CD4-positive, alpha-beta T cell (primary cell): Measurements from ENCODE around the gene SMIM14. TPM values are rescaled to one million over a fixed set of nuclear protein-coding genes. Genes with fewer than 3 reads are reported as not detected.

Source experiments
- ATAC-seq: fragments of 200-7000 bp; cut with Tn5 transposase; one replicate; pipeline ENCODE4 v1.10.0; 2022; ENCODE audit warnings: mild to moderate bottlenecking; ENCODE audit not compliant: poor library complexity
- CTCF ChIA-PET: fragments of 350-600 bp; sonication (Branson Sonifier 250); formaldehyde crosslinking; loops from one replicate; lab custom pipeline; 2021; ENCODE audit warnings: antibody characterized with exemption, inconsistent platforms; lab: Charles Lee
- POLR2A ChIA-PET: fragments of 350-600 bp; sonication (Branson Sonifier 250); formaldehyde crosslinking; loops from one replicate; lab custom pipeline; 2021; ENCODE audit warnings: antibody characterized with exemption, inconsistent platforms; lab: Charles Lee
- DNase-seq, 14 experiments: peaks; one replicate each; pipeline ENCODE4 v3.0.0-alpha.2; 2013 to 2020; ENCODE audit warnings: mixed read lengths in 2 of 14
- H3K27ac ChIP-seq, 2 donors: one replicate each; pipeline versions ENCODE4 v1.5.1 to v1.7.0; 2013; ENCODE audit warnings: low read length in 2 of 2, low read depth in 1 of 2, mild to moderate bottlenecking in 1 of 2
- H3K27me3 ChIP-seq, 2 experiments: 1 replicate in 1 of 2; 2 replicates in 1 of 2; pipeline versions ENCODE4 v1.6.1 to v1.7.0; 2013; ENCODE audit warnings: low read length in 2 of 2, control low read depth in 1 of 2, mild to moderate bottlenecking in 1 of 2, moderate library complexity in 1 of 2; ENCODE audit not compliant: insufficient read depth in 2 of 2, control insufficient read depth in 1 of 2
- H3K36me3 ChIP-seq: one replicate; pipeline ENCODE4 v1.6.1; 2013; ENCODE audit warnings: low read length, control low read depth; ENCODE audit not compliant: insufficient read depth
- H3K4me1 ChIP-seq: one replicate; pipeline ENCODE4 v1.6.1; 2013; ENCODE audit warnings: low read length, control low read depth; ENCODE audit not compliant: insufficient read depth
- H3K4me3 ChIP-seq: one replicate; pipeline ENCODE4 v1.5.1; 2013; ENCODE audit warnings: mild to moderate bottlenecking, low read length, moderate library complexity
- H3K9me3 ChIP-seq, 2 experiments: 1 replicate in 1 of 2; 2 replicates in 1 of 2; pipeline versions ENCODE4 v1.6.1 to v1.7.0; 2013; ENCODE audit warnings: low read length in 2 of 2, mild to moderate bottlenecking in 2 of 2, control low read depth in 1 of 2, moderate library complexity in 1 of 2; ENCODE audit not compliant: control insufficient read depth in 1 of 2, insufficient read depth in 1 of 2
- H3K27ac Mint-ChIP-seq: one replicate; pipeline ENCODE4 v1.8.0; 2020; ENCODE audit warnings: mixed read lengths
- H3K27me3 Mint-ChIP-seq: one replicate; pipeline ENCODE4 v1.8.0; 2021; ENCODE audit warnings: mixed read lengths
- H3K36me3 Mint-ChIP-seq: one replicate; pipeline ENCODE4 v1.8.0; 2021; ENCODE audit warnings: low read depth, mixed read lengths
- H3K4me1 Mint-ChIP-seq: one replicate; pipeline ENCODE4 v1.8.0; 2021; ENCODE audit warnings: low read depth, mixed read lengths
- H3K4me3 Mint-ChIP-seq: one replicate; pipeline ENCODE4 v1.8.0; 2020; ENCODE audit warnings: mild to moderate bottlenecking, mixed read lengths
- H3K9me3 Mint-ChIP-seq: one replicate; pipeline ENCODE4 v1.8.0; 2020; ENCODE audit warnings: mixed read lengths
- CTCF ChIP-seq: fragments of 200-600 bp; IDR thresholded peaks from one replicate; pipeline ENCODE4 v1.8.0; 2022; ENCODE audit warnings: antibody characterized with exemption, mild to moderate bottlenecking
- intact Hi-C, 2 experiments: fragments of 100-400 bp; cut with DNase I in 1 of 2; cut with micrococcal nuclease in 1 of 2; formaldehyde crosslinking; loops; one replicate each; pipeline versions ENCODE4 v1.15.1 to v1.9.0; 2023 to 2025; cut with DNase I, micrococcal nuclease
- total RNA-seq, 174 experiments: library from RNA in 2 of 174; stranded (reverse) in 2 of 174; gene quantifications; one replicate each; pipeline ENCODE4 v1.2.3 and lab custom pipeline; 2021 to 2026

Gene SMIM14
- total RNA-seq, 2 experiments from 2014 or later = 2.0 to 3.1 TPM

DNA sequence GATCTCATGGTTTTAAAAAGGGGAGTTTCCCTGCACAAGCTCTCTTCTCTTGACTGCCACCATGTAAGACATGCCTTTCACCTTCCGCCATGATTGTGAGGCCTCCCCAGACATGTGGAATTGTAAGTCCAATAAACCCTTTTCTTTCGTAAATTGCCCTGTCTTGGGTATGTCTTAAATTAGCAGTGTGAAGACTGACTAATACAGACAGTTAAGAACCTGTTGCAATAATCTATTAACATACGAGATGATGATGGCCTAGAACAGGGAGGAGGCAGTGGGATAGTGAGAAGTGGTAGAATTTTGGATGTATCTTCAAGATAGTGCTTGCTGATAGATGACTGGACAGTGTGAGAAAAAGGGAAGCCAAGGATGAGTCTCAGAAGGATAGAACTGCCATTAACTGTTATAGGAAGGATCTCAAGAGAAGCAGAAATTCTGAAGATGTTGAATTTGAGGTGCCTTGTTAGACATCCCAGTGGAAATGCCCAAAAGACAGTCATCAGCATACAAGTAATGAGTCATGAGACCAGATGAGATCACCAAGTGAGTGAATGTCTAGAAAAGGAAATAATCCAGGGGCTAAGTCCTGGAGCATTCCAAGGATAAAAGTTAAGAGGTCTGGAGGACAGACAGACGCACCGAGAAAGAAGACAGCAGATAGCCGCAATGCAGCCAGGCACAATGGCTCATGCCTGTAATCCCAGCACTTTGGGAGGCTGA, 72.6 kb downstream of the SMIM14 start:
- POLR2A ChIA-PET = no interaction called here
- no peak for ATAC-seq

DNA sequence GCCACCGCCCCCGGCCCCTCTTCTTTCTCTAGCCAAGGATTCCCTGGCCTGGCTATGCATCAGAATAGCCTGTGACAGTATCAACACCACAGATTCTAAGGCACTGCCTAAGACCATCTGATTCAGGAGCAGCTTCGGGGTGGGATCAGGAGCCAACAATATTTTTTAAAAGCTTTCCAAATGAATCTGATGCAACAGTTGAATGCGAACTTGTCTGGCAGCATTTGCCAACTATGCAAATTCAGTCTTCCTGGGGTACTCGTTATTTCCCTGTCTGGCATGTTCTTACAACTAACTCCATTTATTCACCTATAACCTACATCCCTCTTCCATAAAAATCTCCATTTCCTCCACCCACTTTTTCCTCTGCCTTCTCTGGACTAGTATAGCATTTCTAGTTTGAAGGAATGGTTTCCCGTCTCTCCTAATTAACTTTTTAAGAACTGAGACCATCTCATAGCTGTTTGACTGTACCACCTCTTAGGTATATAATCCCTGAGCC, 75.3 kb downstream of the SMIM14 start:
- H3K27me3 ChIP-seq = no peaks in the 10 kb centered on the region
- peaks cover 1% of the 10 kb centered on the region for H3K36me3 ChIP-seq
- no peak for TF ChIP-seq CTCF
- ChIA-PET POLR2A (no interaction called here), CTCF (no interaction called here)
- no peak for ATAC-seq
- Mint-ChIP-seq H3K4me1 (no peaks in the 10 kb centered on the region), H3K9me3 (peaks cover 4% of the 10 kb centered on the region), H3K4me3 (no peak overlapping the region), H3K27ac (no peak overlapping the region), H3K27me3 (no peaks in the 10 kb centered on the region), H3K36me3 (peaks cover 29% of the 10 kb centered on the region)
- no peak for DNase-seq
- intact Hi-C loops = no loop called here
- H3K9me3 ChIP-seq = no peaks in the 10 kb centered on the region
- H3K4me1 ChIP-seq = no peaks in the 10 kb centered on the region
- no peak overlapping the region for H3K4me3 ChIP-seq
- H3K27ac ChIP-seq = no peak overlapping the region

More for the DNA sequence above, 72.6 kb downstream of the SMIM14 start:
- no peak overlapping the region for H3K4me3 ChIP-seq
- H3K27me3 ChIP-seq = no peaks in the 10 kb centered on the region
- no peaks in the 10 kb centered on the region for H3K27me3 Mint-ChIP-seq
- no peak for DNase-seq
- peaks cover 4% of the 10 kb centered on the region for H3K9me3 Mint-ChIP-seq
- no peaks in the 10 kb centered on the region for H3K4me1 ChIP-seq
- H3K27ac ChIP-seq = no peak overlapping the region
- no peaks in the 10 kb centered on the region for H3K36me3 ChIP-seq
- H3K9me3 ChIP-seq = no peaks in the 10 kb centered on the region
- H3K27ac Mint-ChIP-seq = no peak overlapping the region
- intact Hi-C loops = no loop called here
- H3K36me3 Mint-ChIP-seq = peaks cover 18% of the 10 kb centered on the region
- TF ChIP-seq CTCF = no peak
- CTCF ChIA-PET = no interaction called here
- H3K4me1 Mint-ChIP-seq = peaks cover 4% of the 10 kb centered on the region
- H3K4me3 Mint-ChIP-seq = no peak overlapping the region

GRCh38 chr4:39562792-39563191, 75.9 kb downstream of the SMIM14 start:
- intact Hi-C loops = no loop called here
- Histone ChIP-seq H3K9me3 (no peaks in the 10 kb centered on the region), H3K36me3 (peaks cover 4% of the 10 kb centered on the region), H3K27ac (no peak overlapping the region), H3K27me3 (no peaks in the 10 kb centered on the region), H3K4me1 (no peaks in the 10 kb centered on the region), H3K4me3 (no peak overlapping the region)
- Mint-ChIP-seq H3K36me3 (peaks cover 31% of the 10 kb centered on the region), H3K9me3 (peaks cover 4% of the 10 kb centered on the region), H3K4me1 (no peaks in the 10 kb centered on the region), H3K27me3 (no peaks in the 10 kb centered on the region), H3K27ac (no peak overlapping the region), H3K4me3 (no peak overlapping the region)
- DNase-seq = no peak
- ChIA-PET CTCF (interaction anchor here (0.6 kb wide), 1 partner anchor 194 kb away, joined by 3 read pairs; no protein-coding TSS in a partner anchor), POLR2A (no interaction called here)
- TF ChIP-seq CTCF = no peak
- ATAC-seq = no peak
